GM21529 (cell line): ENCODE measurements around the gene NUTF2.
"Not testable (repeated sequence)": the region's sequence is repeated elsewhere in the genome, so short reads cannot be mapped to it uniquely, and the experiment has no call there.

ENCODE experiments used
- ATAC-seq: cut with Tn5 transposase; IDR thresholded peaks from one replicate; pipeline ENCODE4 v1.9.1; 2021; ENCODE audit not compliant: unreplicated experiment

The NUTF2 gene

GRCh38 chr16:67837190-67837589, 9.5 kb upstream of the NUTF2 start:
- not testable (repeated sequence) for ATAC-seq

DNA sequence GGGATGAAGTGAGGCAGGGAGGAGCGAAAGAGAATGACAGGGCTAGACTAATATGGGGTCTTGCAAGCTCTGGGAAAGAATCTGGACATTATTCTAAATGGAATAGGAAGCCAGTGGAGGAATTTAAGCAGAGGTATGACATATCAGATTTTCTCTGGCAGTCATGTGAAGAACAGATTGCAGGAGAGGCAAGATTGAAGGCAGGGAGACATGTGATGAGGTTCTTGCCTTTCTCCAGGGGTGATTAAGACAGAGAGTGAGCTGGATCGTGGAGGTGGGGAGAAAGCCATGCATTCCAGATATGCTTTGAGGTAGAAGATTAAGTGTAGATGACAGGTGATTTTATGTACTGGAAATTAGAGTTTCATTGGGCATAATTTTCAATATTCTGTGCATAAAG, 8.9 kb upstream of the NUTF2 start:
- ATAC-seq, result no peak

GRCh38 chr16:67841198-67841815, 5.4 kb upstream of the NUTF2 start:
- ATAC-seq, result no peak

DNA sequence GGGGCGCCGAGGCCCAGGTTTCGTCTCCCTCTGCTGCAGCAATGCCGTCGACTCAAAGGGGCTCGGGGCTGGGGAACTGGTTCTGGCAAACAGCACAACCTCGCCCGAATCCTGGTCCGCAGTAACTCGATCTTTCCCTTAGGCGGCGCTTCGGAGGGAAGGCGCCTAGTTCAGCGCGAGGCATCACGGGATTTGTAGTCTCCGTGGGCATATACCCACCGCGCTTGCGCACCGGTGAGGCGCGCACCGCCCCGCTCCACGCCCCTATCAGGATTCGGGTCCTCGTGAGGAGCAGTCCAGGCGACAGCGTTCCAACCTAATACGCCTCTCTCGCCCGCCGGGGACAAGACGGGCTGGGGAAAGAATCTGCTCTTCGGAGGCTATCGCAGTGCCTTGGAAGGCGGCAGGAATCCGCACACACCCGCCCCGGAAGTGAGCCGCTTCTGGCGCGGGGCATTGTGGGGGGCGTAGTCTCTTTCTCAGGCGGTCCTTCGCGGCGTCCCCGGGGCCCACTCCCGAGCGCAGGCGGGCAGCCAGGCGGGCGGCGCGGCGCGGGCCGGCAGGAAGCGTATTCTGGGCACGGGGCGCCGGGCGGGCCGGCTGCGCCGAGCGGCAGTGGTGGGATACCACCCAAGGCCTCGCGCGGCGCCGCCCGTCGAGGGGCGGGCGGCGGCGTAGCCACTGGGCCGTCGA, 4.8 kb upstream of the NUTF2 start, which contains the start of gene THAP11:
Gene THAP11, plus strand, starts transcription at position 505 of the 693 bp plus-strand sequence. CDS start 235 bp downstream, outside the sequence.
- peak; percentile 45 for ATAC-seq

DNA sequence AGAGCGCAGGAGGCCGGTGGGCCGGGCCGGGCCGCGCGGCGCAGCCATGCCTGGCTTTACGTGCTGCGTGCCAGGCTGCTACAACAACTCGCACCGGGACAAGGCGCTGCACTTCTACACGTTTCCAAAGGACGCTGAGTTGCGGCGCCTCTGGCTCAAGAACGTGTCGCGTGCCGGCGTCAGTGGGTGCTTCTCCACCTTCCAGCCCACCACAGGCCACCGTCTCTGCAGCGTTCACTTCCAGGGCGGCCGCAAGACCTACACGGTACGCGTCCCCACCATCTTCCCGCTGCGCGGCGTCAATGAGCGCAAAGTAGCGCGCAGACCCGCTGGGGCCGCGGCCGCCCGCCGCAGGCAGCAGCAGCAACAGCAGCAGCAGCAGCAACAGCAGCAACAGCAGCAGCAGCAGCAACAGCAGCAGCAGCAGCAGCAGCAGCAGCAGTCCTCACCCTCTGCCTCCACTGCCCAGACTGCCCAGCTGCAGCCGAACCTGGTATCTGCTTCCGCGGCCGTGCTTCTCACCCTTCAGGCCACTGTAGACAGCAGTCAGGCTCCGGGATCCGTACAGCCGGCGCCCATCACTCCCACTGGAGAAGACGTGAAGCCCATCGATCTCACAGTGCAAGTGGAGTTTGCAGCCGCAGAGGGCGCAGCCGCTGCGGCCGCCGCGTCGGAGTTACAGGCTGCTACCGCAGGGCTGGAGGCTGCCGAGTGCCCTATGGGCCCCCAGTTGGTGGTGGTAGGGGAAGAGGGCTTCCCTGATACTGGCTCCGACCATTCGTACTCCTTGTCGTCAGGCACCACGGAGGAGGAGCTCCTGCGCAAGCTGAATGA, 4.0 kb upstream of the NUTF2 start:
- peak; percentile 7 for ATAC-seq

- ATAC-seq, result no peak
Observed at GRCh38 chr16:67843343-67843765, 3.4 kb upstream of the NUTF2 start.

DNA sequence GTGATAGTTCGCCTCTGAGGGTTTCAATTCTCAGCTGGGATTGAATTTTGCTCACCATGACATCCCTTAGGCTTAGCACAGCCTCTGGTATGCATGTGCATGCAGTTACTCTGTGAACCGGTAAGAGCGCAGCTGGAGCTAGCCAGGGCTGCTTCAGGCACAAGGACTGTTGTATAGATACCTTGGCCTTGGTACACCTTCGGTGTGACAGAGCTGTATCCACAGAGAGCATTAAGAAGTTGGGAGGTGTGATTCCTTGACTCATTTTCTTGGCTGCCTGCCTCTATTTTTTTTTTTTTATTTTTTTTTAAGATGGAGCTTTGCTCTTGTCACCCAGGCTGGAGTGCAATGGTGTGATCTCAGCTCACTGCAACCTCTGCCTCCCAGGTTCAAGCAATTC, 2.2 kb upstream of the NUTF2 start:
- no peak for ATAC-seq

DNA sequence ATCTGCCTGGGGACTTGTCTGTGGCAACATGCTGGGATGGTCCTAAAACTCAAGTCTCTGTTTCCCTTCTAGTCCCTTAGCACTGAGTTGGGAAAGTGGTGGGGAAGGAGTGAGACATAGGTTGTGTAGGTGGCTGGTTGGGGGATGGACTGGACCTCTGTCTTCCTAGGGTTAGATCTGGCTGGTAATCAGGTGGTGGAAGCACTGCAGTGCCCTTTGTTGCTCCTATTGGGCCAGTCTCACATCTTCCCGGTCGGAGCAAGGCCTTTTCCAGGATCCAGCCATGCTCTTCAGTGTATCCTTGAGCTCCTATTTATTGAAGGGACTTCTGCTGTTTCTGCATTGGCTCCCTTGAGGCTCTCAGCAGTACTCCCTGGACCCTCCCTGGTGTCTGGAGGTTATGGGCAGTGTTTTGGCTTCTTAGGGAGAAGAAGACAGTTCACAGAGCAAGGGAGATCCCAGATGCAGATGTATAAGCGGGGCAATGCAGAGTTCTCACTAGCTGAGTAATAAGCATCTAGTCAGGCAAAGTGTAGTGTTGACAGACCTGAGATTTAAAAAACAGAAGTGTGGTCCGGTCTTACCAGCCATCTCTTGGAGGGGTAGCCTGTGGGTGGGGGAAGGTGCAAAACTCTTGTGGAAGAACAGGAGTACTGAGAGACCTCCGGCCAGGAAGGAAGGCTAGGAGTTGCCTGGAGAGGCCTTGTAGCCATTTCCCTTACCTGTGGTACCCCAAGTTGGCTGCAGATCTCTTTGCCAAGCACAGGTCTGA, 1.3 kb upstream of the NUTF2 start:
- no peak for ATAC-seq

DNA sequence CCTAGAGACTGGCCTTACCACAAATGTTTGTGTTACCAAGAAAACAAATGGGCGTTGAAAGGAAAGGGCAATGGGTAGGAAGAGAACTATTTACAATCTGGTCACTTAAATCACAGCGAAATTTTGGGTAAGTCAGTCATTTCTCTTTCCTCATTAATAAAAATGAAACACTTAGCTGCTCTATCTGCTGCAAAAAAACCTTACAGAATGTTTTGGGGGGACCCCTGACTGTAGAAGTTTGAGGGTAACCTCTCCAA, 742 bp upstream of the NUTF2 start:
- ATAC-seq, result no peak

DNA sequence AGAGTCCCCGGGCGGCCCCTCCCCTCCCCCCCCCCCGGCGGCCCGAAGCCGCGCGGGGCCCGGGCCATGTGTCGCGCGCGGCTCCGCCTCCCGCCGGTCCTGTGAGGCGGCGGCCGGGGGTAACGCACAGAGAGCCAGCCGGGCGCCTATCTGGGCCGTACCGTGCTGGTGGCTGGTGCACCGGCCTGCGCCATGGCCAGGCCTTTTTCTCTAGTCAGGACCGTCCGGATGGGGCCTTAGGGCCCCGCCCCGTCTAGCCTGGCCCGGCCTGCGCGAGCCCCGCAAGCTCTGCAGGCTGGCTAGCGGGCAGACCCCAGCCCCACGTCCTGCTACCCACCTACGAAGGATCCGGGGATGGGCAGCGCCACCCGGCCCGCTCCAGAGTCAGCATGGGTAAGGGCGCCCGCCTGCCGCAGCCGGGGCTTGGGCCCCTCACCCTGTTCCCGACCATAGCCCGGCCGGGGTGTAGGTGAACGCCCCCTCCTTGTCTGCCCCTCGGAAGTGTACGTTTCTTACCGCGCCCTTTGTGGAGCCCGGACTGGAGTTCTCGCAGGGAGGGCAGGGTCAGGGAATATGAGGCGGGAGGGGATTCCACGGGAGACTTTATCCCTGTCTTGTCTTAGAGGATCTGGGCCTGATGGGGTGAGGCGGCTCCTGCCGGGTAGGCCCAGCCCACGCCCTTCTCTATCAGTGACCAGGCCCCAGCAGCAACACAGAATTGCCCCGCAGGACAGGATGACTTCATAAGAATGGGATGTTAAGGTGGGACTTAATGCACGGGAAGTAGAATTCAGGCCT, 530 bp downstream of the NUTF2 start, which contains the start of gene CENPT:
Gene CENPT, minus strand, starts transcription at position 630 of the 798 bp plus-strand sequence. CDS start 13,834 bp downstream, outside the sequence.
- ATAC-seq, result peak; percentile 42

GRCh38 chr16:67848118-67848517, 1.4 kb downstream of the NUTF2 start:
- ATAC-seq, result no peak

- ATAC-seq, result no peak
Observed at GRCh38 chr16:67853670-67854069, 6.9 kb downstream of the NUTF2 start.

DNA sequence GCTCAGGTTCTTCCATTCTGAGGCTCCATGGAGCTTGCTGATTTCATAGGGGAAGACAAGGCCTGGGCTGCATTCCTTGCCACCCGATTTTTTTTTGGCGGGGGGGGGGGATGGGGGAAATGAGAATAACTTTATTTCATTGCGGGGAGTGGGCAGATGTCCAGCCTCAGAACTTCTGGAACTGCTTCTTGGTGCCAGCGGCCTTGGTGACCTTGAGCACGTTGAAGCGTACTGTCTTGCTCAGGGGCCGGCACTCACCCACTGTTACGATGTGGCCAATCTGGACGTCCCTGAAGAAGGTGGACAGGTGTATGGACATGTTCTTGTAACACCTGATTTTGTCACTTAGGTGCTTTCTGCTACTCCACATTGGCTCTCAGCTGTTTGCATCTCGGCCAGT, 9.1 kb downstream of the NUTF2 start:
- no peak for ATAC-seq

DNA sequence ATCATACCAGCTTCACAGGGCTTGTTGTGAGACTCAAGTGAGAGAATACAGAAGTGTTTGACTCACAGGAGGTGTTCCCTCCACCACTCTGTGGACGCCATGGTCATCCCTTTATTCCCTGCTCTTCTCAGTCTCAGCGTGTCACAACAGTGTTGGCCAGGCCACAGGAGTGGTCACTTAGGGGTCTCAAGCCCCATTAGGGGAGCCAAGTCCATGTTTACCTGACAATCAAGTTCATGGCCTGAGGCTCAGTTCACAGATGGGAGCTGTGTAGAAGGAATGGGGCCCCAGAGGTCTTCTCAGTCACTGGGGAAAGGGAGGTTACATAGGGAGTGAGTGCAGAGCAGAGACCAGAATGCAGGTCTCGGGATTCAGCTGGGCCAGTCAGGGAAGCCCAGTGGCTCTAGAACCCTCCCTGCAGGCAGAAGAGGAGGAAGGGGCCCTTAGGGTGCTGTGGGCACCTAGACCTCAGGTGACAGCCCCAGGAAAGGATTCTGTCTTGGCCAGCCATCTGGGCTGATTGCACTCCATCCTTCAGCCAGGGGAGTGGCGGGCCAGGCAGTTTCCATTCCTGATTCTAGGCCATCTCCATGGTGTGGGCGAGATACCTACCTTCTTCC, 10.3 kb downstream of the NUTF2 start:
- ATAC-seq, result no peak

- ATAC-seq, result no peak
Observed at GRCh38 chr16:67857547-67858233, 11.0 kb downstream of the NUTF2 start.

DNA sequence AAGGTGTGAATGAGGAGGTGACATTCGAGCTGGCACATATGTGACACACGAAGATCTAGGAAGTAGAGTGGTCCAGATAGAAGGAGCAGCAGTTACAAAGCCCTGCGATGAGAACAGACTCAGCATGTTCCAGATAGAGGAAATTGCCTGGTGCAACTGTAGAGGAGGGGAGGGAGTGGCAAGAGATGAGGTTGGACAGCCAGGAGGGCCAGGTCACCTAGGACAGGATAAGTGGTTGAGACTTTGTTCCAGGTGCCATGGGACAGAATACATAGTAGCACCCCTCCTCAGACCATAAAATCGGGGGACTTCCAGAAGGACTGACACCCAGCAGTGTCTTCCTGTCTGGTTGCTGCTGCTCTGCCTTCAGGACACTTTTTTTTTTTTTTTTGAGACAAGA, 11.8 kb downstream of the NUTF2 start:
- no peak for ATAC-seq

DNA sequence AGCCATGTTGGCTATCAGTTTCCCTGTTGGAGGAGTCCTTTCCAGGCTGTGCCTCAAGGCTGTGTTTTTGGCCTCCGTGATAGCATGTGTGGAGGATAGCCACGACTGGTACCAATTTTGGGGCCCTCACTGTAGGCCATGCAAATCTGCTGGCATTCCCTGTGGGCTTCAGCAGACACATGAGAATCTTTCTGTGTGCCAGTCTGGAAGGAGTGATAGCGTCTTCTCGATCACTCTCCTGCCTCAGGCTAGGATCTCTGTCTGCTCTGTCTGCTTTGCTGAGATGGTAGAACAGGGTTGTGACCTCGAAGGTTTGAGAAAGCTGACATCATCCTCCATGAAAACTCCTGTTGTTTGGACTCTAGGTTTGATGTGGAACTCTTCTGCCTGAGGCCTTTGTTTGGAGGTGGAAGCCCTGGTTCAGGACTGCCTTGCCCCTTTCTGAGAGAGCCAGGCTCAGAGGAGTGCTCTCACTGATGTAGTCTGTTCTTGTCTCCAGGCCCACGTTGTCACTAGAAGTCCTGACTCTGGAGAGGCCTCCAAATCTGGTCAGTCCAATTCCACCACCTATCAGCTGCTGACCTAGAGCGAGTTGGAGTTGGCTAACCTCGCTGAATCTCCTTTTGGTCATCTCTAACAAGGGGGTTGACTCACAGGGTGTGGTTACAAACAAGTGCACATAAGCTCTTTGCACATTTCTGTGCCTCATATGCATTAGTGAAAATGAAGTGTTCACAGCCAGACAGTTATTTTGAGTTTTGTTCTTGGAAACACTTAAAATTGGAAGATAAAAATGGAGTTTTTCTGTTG, 14.1 kb downstream of the NUTF2 start:
- ATAC-seq, result no peak

- no peak for ATAC-seq
Observed at GRCh38 chr16:67861877-67862276, 15.1 kb downstream of the NUTF2 start.
